ENCODE data around the gene LYRM2. TPM values are rescaled to one million over a fixed set of nuclear protein-coding genes. Genes with fewer than 3 reads are reported as not detected.

Gene LYRM2
- total and polyA plus RNA-seq, 2 of the 8 experiments (the other 6 are each of a cell fraction or from before 2014, with no cell fraction given), result 7.3 to 25.7 TPM

GRCh38 chr6:89589297-89590025 is 49.1 kb downstream of the LYRM2 start:
- Histone ChIP-seq H3K4me3 (ENCODE audit: extremely low read depth in 1 of 4, insufficient read depth in 2 of 4, low read depth in 3 of 4, low read length in 4 of 4) (no peak overlapping the region), H2BK120ac (replicated peaks; ENCODE audit: low read depth, low read length) (no peak overlapping the region), H2BK12ac (ENCODE audit: low read depth, low read length) (no peak overlapping the region; the same call in 1 of the 2 replicates), H3K23me2 (ENCODE audit: low read depth, low read length) (no peaks in the 10 kb centered on the region), H2BK5ac (ENCODE audit: low read depth, low read length) (no peak overlapping the region), H3K23ac (ENCODE audit: insufficient read length) (no peak overlapping the region), H3K9ac (replicated peaks in 1 of 4; ENCODE audit: extremely low read depth in 1 of 4, low read depth in 3 of 4, low read length in 3 of 4) (no peak overlapping the region), H4K20me1 (replicated peaks in 1 of 2; ENCODE audit: control insufficient read depth in 1 of 2, insufficient read depth in 2 of 2, low read length in 2 of 2) (peaks cover 0 to 2% of the 10 kb centered on the region in 2 experiments), H3K18ac (ENCODE audit: extremely low read depth, low read length) (no peak overlapping the region), H4K91ac (replicated peaks; ENCODE audit: insufficient read length, low read length) (no peak overlapping the region), H2BK20ac (ENCODE audit: low read length) (no peak overlapping the region), H3K14ac (ENCODE audit: insufficient read length) (no peak overlapping the region), H3K27me3 (replicated peaks in 1 of 4; ENCODE audit: control insufficient read depth in 3 of 4, extremely low read depth in 1 of 4, insufficient read depth in 3 of 4, low read length in 3 of 4) (no peaks in the 10 kb centered on the region), H3K79me1 (ENCODE audit: low read depth, low read length) (no peaks in the 10 kb centered on the region), H3K79me2 (ENCODE audit: control insufficient read depth in 1 of 2, insufficient read depth in 2 of 2, low read length in 2 of 2) (no peaks in the 10 kb centered on the region), H2AK5ac (ENCODE audit: low read depth, low read length) (no peak overlapping the region), H3K9me3 (ENCODE audit: insufficient read depth in 2 of 2, low read depth in 1 of 2, low read length in 1 of 2) (no peaks in the 10 kb centered on the region), H3K4me1 (replicated peaks in 1 of 4; ENCODE audit: control insufficient read depth in 3 of 4, insufficient read depth in 4 of 4, low read length in 3 of 4) (peaks cover 0 to 3% (median 0%) of the 10 kb centered on the region in 4 experiments; a peak in 1 of 7 replicates), H3K4me2 (ENCODE audit: insufficient read depth in 1 of 2, low read depth in 2 of 2, low read length in 2 of 2) (no peak overlapping the region), H3K27ac (ENCODE audit: low read depth, low read length) (no peak overlapping the region), H3K56ac (replicated peaks; ENCODE audit: insufficient read length, low read depth, low read length) (no peak overlapping the region), H3K4ac (replicated peaks; ENCODE audit: insufficient read length, low read depth, low read length) (no peak overlapping the region), H4K8ac (ENCODE audit: extremely low read depth, insufficient read depth, low read length) (no peak overlapping the region), H4K5ac (ENCODE audit: insufficient read length, low read depth, low read length) (no peak overlapping the region), H3K36me3 (ENCODE audit: control insufficient read depth in 2 of 4, insufficient read depth in 4 of 4, low read length in 3 of 4) (no peaks in the 10 kb centered on the region), H2BK15ac (ENCODE audit: low read length) (peak overlapping the region; percentile 93; the same call in 1 of the 2 replicates), H2AFZ (ENCODE audit: low read length) (no peak overlapping the region)
- ChIA-PET CTCF (ENCODE audit: partially characterized antibody) (interaction anchor here (1.0 to 2.9 kb wide), 5 partner anchors 13 to 217 kb away, joined by 3 to 23 read pairs (median 5); no protein-coding TSS in a partner anchor), POLR2A (ENCODE audit: partially characterized antibody) (interaction anchor here (1.0 kb wide), 1 partner anchor 9 kb away, joined by 3 read pairs; no protein-coding TSS in a partner anchor)
- DNase-seq (ENCODE audit: low read depth in 1 of 2, low spot score in 2 of 2) (no peak), FAIRE-seq (no peak)
- TF ChIP-seq TAF1 (IDR thresholded peaks at IDR 0.05; ENCODE audit: low read depth, low read length) (no peak), RAD21 (IDR thresholded peaks at IDR 0.05 in 1 of 2, conservative IDR thresholded peaks at IDR 0.05 in 1 of 2; ENCODE audit: low read depth in 2 of 2, low read length in 2 of 2) (peak in 1 of 2 experiments; percentile 33; a peak in 2 of 4 replicates)
- WGBS, 2 experiments (ENCODE audit: extremely low coverage in 1 of 2, insufficient coverage in 1 of 2, insufficient read length in 1 of 2, insufficient replicate concordance in 2 of 2, low coverage in 1 of 2, low lambda C conversion rate in 2 of 2, missing lambda C conversion rate in 1 of 2), result 77% methylated on average over 7 of the region's 7 CpGs; no CpG with 5 or more reads in 1 of the 2 experiments
